GM23338 (cell line): Measurements from ENCODE around the gene C2CD3.

Source experiments
- JUNB ChIP-seq: IDR thresholded peaks from one replicate; pipeline ENCODE4 v1.6.1; 2016; ENCODE audit warnings: antibody characterized with exemption; ENCODE audit not compliant: unreplicated experiment
- TF ChIP-seq, protein P1 (sequence below), 2 experiments: fragments of 200-600 bp in 1 of 2; sonication (generic) in 1 of 2; conservative IDR thresholded peaks; 2 replicates each; pipeline versions ENCODE4 v1.5.1 to v1.6.1; 2016 to 2017; ENCODE audit warnings: antibody characterized with exemption in 2 of 2, low read depth in 2 of 2, mild to moderate bottlenecking in 2 of 2, moderate library complexity in 1 of 2

DNA sequence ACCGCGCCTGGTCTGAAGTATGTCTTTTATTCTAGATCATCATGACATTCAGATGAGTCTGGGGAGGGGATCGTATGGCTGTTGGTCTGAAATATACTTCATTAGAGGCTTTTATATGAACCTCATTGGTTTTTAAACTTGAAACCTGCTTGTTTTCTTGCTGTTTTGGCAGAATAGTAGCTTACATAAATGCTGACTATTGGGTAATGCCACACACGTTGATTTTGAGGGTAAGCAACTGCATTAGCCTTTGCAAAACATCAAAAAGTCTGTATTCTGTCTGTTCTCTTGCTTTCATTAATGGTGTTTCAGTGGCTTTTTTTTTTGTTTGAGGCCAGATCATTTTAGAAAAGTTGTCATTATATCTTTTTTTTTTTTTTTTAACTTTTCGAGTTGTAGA is 14.5 kb upstream of the C2CD3 start:
- no peak for TF ChIP-seq JUNB
- TF ChIP-seq, protein P1, sequence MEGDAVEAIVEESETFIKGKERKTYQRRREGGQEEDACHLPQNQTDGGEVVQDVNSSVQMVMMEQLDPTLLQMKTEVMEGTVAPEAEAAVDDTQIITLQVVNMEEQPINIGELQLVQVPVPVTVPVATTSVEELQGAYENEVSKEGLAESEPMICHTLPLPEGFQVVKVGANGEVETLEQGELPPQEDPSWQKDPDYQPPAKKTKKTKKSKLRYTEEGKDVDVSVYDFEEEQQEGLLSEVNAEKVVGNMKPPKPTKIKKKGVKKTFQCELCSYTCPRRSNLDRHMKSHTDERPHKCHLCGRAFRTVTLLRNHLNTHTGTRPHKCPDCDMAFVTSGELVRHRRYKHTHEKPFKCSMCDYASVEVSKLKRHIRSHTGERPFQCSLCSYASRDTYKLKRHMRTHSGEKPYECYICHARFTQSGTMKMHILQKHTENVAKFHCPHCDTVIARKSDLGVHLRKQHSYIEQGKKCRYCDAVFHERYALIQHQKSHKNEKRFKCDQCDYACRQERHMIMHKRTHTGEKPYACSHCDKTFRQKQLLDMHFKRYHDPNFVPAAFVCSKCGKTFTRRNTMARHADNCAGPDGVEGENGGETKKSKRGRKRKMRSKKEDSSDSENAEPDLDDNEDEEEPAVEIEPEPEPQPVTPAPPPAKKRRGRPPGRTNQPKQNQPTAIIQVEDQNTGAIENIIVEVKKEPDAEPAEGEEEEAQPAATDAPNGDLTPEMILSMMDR (conservative IDR thresholded peaks at IDR 0.05; ENCODE audit: low read depth in 2 of 2), result no peak
